GM12801 (cell line): Measurements from ENCODE around the gene PPP1CA.

Source experiments
- TF ChIP-seq, protein P1 (sequence below): IDR thresholded peaks from one replicate; pipeline ENCODE4 v1.5.1; 2011; ENCODE audit warnings: control low read depth; ENCODE audit not compliant: insufficient read length; ENCODE audit errors: extremely low read depth

The PPP1CA gene

DNA sequence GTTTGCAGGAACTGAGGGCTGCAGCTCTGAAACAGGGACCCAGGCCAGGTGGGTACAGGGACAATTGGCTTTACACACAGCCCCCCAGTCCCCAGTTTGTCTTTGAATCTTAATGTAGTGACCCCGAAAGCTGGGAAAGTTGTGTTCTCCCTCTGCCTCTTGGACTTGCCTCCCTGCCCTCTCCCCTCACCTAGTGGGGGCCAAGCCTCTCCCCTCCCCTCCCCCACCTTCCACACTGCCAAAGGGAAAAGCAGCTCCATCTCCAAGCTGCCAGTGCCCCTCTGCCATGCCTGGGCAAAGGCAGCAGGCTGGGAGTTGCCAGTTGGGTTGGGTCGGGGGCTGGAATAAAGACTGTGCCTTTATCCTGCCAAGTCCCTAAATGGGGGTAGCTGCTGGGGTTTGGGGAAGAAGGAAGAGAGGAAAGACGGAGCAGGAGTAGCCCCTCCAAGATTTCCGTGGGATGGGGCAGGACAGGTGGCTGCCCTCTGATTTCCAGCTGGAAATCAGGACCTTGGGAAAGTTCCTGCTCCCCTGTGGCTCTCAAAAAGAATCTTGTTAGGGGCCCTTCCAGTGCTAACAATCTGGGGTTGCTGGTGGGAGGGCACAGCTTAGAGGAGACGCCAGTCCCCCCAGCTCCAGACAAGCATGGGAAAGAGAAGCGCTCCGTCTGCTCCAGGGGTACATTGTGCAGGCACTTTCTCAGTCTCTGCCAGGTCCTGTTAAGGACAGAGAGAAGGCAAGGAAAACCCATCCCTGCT is 25.4 kb downstream of the PPP1CA start:
- TF ChIP-seq, protein P1, sequence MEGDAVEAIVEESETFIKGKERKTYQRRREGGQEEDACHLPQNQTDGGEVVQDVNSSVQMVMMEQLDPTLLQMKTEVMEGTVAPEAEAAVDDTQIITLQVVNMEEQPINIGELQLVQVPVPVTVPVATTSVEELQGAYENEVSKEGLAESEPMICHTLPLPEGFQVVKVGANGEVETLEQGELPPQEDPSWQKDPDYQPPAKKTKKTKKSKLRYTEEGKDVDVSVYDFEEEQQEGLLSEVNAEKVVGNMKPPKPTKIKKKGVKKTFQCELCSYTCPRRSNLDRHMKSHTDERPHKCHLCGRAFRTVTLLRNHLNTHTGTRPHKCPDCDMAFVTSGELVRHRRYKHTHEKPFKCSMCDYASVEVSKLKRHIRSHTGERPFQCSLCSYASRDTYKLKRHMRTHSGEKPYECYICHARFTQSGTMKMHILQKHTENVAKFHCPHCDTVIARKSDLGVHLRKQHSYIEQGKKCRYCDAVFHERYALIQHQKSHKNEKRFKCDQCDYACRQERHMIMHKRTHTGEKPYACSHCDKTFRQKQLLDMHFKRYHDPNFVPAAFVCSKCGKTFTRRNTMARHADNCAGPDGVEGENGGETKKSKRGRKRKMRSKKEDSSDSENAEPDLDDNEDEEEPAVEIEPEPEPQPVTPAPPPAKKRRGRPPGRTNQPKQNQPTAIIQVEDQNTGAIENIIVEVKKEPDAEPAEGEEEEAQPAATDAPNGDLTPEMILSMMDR, result no peak

DNA sequence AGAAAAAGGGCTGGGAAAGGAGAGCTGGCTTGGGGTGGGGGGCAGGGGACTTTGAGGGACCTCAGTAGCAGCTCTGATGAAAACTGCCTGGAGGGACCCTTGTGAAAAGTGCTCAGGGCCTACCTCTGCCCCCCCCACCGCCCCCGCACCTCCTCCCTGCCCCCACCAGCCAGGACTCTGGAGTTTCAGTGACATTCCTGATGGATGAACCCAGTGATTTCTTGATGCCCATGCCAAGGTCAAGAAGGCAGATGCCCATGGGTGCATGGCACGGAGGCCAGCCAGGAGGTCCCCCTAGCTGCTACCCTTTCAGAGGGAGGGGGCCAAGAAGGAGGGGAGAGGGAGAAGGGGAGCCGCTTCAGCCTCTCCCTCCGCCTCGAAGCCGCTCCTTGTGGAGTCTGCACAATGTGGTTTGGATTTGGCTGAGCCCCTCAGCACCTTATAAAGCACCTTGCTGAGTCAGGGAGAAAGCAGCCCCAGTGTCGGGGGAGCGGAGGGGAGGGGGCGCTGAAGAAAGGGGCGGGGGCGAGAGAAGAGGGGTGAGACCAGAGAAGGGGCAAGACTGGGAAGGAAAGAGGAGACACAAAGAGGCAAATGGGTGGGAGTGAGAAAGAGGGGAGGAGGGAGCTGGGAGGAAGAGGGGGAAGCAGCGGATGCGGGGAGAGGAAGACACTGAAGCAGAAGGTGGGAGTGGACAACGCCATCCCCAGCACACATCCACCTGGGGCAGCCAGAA is 26.2 kb downstream of the PPP1CA start:
- TF ChIP-seq, protein P1, result no peak

DNA sequence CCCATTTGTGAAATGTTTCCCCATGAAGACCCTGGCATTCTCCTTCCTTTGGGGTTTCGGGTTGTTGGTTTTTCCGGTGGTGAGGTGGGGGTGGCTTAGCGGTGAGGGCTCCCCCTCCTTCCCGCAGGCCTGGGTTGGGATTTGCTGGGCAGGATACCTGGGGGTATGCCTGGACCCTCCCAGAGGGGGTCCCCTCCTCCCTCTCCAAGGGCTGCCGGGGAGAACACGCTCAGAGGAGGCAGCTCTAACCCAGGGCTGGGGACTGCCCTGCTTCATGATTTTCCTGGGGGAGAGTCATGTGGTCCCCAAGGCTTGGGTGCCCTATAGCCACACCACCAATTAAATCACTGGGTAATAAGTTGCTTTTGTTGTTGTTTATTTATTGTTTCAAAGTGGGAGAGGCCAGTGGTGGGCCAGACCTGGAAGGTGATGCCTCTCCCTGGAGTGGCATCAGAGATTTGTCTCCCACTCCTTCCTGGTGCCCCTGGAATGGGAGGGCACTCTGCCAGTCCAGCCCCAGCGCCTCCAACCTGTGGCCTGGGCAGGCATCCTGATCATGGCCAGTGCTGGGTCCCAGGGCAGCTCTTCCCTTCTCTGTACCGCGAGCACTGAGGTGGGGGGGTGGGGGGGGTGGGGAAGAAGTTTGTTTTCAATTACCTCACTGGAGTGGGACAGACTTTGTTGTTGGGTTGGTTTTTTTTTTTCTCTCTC is 26.9 kb downstream of the PPP1CA start:
- TF ChIP-seq, protein P1, result no peak

DNA sequence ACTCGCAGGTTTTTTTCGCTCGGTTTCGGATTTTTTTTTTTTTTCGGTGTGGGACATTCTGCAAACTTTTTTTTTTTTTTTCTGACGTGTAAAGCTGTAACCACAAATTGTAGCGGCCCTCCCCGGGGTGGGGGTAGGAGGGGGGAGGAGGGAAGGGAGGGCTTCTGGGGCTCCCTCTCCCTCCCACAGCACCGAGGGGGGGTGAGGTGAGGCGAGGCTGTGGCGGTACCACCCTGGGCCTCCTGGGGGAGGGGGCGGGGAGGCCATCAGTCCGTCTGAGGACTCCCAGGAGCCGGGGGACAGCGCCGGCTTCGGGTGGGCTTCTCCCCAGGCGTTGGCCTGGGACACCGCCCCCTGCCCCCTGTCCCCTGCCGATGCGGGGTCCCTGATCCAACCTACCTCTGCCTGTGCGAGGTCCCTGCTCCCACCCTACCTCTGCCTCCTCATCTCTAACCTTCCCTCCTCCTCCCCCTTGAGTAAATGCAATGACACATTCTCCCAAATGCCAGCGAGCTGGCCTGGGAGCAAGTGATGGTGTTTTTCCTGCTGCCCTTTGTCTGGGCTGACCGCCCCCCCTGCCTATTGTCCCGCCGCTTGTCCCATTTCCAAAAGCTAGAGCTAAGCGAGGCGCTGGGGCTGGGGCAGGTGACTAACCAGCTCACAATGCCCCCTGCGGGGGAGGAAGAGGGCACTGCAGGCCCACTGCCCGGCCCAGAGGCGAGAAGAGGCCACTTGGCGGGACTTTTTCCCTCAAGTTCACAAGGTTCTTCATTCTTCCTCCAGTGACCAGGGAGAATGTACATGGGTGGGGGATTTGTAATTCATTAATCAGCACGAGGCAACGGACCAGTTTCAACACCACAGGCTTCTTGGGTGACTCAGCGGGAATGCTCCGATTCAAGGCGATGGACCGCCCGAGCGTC is 27.7 kb downstream of the PPP1CA start:
- TF ChIP-seq, protein P1, result no peak

DNA sequence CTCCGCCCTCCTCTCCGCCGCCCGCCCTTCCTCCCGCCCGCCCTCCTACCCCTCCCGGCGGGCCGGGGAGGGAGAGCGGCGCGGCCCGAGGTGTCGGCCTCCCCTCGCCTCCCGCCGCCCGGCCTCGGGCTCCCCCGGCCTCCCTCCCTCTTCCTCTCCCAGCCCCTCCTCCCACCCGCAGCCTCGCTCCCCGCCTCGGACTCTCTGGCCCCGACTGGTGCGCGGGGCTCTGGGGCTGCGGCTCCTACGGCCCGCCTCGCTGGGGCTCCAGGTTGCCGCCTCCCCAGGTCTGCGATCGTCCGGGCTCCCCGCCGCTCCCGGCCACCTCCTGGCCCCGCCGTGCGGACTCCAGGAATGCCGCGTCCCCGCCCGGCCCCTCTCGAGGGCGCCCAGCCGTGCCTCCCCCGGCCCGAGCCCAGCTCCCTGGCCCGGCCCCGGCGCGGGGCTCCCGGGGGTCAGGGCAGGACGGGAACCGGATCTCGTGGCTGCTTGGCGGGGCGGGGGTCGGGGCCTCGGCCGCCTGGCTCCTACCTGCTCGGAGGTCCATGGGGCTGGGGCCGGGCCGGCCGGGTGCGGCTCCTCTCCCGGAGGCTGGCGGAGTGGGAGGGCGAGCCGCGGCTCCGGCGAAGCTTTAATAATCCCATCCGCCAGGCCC is 28.5 kb downstream of the PPP1CA start, which contains the start of gene CLCF1:
Gene CLCF1, minus strand, starts transcription at position 606 of the 655 bp plus-strand sequence. Its CDS starts 59 bp downstream, at position 547.
- TF ChIP-seq, protein P1, result no peak

DNA sequence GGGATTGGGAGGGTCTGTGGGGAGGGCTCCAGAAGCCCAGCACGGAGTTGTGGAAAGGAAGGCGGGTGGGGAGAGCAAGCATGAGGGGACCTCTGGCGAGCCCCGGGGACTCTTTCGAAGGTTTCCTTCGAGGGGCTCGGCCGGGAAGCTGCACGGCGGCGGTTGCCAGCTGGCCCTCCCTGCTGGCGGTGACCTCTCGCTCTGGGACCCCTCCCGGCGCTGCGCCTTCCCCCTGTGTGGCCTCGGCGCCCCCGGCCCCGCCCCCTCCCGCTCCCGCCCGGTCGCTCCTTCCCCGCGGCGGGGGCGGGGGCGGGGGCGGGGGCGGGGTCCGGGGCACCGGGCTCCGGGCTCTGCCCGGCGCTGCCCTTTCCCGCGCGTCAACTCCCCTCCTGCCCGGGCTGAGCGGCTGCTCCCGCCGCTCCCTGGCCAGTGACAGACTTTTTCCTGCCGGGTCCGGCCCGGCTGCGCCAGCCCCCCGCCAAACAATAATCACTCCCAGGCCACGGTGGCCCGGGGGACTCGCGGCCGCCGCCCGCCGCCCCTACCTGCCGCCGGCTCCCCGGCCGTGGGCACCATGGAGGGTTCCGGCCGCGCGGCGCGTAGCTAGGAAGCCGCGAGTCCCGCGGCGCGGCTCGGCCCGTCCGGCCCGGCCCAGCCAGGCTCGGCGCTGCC is 29.2 kb downstream of the PPP1CA start:
- TF ChIP-seq, protein P1, result no peak
